ENCODE results near the gene CEP85L.

CEP85L gene

DNA sequence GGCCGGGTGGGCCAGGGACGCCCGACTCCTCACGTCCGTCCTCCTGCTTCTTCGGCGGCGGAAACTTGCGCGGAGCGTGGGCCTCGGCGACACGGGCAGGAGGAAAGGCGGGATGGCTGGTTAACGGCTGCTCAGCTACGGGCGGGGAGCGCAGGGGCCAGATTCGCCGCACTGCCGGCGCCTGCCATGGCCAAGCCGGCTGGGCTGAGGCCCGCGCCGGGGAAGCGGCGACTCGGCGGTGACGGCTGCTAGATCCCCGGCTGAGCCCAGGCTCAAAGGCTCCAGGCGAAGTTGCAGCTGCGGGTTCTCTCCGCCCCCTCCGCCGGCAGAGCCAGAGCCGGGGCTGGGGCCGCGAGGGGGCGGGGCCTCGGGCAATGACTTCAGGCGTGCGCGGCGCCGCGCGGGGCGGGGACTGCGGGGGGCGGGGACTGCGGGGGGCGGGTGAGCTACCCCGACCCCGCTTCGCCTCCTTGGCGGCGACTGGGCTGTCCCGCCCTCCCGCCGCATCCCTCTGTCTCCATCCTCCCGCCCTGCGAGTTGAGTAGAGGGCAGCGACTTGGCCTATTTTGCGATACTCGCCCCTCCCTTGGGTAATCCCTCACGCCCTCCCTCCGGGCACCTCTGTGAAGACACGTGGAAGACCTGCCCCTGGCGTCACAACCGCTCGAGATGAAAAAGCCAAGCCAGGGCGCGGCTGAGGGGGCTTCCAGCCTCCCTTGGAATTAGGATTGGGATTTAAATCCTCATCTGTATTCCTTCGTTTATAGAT lies at the start of gene CEP85L:
CEP85L (minus strand) TSS at position 310 of the 769 bp plus-strand sequence. CDS start 322 bp downstream, outside the sequence.
- peak; percentile 14 for DNase-seq

DNA sequence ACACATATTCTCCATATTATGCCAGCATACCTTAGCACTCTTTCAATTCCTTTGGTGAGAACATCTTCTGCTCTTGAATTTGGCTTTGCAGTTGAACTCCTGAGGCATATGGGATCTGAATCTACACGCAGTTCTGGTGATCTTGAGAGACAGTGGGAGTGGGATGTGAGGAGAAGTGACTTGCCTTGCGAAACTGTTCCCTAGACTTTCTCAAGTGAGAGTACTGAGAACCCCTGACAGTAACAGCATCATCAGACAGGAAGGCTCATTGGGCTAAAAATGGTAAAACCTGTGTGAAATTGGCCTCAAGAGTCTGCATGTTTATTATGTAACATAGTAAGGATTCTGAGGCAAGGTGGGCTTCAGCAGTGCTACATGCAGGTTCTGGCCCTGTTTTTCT lies 49.1 kb upstream of the CEP85L start:
- DNase-seq, result no peak

DNA sequence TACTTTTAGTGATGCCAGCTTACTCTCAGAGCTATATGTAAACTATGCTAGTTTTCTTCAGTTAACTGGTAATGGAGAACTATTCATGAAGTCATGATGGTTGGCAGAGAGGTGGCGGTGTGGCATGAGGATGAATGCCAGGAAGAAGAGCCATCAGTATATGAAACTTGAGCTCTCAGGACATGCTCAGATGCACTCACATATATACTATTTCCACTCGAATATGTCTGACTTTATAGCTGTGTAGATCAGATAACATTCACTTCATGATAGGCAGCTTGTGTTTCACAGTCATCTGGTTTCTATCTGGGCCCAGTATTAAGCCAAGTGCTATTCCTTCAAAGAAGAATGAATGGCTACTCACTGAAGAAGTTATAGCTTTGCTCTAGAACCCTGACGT lies 46.2 kb upstream of the CEP85L start:
- no peak for DNase-seq

DNA sequence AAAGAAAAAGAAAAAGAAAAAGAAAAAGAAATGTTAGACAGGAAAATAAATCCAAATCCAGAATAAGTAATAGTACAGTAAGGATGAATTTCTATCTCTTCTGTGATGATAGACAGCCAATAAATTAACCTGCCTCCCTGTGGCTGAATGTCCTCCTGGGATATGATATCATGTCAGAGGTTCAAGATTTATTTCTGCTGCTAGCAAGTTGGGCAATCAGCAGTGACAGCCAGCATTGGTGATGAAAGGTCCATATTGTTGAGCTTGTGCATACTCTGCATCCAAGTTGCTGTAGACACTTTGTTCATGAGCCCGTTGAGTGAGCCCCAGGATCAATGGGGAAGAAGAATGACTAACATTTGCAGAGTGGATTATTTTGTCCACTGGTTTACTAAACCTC lies 44.9 kb upstream of the CEP85L start:
- DNase-seq, result no peak

DNA sequence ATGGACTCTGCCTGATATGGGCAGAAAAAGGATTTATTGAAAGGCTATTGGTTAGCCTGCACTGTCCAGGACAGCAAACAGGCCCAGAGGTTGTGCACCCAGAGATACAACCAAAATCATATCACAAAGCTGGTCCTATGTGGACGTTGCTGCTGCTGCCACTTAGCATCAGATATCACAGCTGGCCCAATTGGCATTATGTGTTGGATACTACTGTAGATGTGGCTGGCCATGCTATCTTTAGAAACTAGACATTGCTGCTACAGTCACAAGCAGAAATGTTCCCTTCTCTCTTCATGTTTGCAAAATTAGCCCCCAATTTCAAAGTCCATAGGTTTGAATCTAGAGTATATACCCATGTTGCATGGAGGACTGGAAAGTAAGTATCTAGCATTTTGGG lies 42.2 kb upstream of the CEP85L start:
- no peak for DNase-seq

DNA sequence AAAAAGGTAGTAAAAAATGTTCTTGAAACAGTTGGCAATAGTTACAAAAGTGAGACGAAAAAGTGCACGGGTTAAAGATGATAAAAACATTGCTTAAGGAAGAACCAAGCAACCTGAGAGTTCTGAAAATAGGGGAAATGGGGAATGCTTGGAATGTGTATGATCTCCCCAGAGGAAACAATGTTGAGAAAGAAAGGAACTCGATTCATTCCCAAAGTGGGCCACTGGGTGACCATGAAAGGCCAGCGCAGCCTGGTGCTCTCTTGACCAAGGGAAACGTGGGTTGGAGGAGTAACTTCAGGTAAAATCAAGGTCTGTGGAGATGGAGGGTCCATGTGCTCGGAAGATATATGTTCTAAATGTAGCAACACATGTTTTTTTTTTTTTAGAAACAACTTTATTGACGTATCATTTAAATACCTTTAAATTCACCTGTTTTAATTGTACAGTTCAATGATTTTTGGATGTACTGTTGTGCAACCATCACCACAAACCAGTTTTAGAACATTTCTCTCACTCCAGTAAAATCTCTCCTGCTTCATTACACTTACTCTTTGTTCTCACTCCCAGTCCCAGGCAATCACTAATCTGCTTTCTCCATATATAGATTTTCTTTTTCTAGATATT lies 34.5 kb upstream of the CEP85L start:
- DNase-seq, result no peak

DNA sequence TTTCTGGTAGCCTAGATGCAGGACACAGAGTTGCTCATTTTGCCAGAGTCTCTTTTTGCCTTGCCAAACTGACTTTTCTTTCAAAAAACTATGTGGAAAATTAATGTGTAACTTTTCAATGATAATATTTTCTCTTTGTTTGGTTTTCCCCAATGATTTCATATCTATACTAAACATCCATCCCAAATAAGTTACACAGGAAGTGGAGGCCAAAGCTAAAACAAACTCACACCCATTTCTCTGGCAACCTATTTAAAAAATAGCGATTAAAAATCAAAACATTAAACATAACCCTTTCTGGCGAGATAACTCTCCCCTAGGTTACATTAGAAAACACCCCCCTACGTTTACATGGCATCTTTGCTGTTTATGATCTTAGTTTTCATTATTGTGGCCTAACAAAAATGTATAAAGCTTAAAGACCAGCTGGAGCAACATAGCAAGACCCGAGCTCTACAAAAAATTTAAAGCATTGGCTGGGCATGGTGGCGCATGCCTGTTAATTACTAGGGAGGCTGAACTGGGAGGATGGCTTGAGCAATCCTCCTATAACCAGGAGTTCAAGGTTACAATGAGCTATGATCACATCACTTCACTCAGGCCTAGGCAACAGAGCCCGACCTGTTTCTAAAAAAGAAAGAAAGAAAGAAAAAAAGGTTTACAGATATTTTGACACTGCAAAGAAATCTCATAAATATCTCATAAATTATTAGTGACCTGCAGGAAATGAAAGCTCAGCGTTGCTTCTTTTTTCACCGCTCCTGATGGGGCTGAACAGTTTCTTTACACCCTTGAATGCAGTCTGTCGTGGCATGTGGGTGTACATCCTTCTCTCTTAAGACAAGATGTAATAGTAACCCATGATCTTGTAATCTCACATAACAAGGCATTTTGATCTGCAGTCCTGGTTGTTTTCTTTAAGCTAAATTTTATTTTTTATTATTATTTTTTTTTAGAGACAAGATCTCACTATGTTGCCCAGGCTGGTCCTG lies 32.8 kb upstream of the CEP85L start:
- DNase-seq, result no peak

DNA sequence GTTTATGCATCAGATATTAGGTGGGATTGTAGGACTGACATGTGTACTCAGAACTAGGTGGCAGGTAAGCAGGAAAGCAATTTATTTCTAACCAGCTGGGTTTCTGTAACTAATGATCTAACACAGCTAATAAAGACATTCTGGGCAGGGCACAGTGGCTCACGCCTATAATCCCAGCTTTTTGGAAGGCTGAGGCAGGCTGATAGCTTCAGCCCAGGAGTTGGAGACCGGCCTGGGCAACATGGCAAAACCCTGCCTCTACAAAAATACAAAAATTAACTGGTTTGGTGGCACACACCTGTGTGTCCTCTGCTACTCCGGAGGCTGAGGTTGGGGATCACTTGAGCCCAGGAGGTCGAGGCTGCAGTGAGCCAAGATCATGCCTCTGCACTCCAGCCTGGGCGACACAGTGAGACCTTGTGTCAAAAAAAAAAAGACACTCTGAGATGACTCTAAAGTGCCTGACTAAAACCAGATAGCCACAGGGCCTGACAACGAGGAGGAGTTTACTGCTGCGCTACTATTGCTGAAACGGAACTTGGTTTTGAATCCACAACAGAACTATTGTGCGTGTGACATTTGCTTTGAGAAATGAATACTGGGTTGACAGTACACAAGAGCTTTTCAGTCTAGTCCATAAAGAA lies 29.2 kb upstream of the CEP85L start:
- DNase-seq, result no peak

DNA sequence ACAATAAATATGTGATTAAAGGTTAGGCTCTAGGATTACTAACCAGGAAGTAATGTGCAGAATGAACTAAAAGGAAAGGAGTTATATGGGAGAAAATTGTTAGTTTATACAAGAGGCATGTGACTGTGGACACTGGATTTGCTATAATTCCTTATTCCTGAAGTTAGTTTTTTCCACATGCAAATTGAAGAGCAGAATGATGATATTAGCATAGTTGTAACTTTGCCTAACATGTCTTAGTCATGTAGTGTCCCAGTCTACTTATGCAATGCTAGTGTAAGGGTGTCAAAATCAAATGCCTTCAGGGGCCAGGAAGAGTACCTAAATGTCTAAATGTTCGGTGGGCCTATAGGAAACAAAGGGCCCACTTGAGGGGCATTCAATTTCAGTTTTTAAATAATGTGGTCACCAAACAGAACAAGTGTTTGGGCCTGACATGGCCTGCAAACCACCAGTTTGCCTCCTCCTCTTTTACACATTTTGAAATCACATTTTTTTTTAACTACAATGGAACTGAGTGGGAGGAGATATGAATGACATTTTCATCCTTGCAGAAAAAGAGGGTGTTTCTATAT lies 28.0 kb upstream of the CEP85L start:
- no peak for DNase-seq

DNA sequence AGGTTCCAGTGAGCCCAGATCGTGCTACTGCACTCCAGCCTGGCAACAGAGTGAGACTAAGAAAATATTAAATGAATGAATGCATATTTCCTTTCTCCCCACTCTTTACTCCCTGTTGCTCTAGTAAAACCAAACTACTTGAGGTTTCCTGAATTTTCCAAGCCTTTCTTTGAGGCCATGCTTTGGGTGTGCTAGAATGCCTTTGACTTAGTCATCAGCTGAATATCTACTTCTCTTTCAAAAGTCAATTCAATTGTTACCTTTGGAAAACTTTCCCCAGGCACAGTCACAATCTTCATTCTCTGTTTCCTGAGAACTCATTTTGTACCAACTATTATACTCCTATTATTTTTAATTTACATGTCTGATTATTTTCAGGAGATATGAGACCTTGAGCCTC lies 27.5 kb upstream of the CEP85L start:
- no peak for DNase-seq

DNA sequence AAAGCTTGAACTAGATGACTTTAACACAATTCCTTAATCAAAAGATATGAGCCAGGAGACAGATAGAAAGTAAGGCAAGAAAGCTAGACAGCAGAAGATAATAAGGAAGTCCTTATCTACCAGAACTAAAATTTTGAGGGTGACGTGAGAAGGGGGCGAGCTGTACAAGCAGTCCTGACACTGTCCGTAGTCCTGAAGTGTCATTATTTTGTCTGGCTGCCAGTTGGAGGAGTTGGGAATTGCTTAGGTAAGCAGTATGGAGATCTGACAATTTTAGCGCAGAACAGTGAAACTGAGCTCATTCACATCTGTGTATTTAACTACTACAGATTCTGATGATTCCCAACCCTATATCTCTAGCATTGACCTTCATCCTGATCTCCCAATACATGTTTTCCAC lies 25.8 kb upstream of the CEP85L start:
- no peak for DNase-seq

DNA sequence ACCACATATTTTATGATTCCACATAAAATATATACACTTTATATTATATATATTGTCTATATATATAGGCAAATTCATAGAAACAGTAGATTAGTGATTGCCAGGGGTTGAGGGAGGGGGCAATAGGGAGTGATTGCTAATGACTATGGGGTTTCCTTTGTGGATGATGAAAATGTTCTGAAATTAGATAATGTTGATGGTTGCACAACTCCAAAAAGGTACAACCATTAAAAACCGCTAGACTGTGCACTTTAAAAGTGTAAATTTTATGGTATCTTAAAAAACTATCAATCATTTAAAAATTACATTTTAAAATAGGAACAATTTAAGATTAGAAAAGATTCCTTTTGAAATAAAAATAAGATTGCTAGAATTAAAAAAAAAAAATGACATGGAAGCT lies 23.8 kb upstream of the CEP85L start:
- DNase-seq, result no peak

DNA sequence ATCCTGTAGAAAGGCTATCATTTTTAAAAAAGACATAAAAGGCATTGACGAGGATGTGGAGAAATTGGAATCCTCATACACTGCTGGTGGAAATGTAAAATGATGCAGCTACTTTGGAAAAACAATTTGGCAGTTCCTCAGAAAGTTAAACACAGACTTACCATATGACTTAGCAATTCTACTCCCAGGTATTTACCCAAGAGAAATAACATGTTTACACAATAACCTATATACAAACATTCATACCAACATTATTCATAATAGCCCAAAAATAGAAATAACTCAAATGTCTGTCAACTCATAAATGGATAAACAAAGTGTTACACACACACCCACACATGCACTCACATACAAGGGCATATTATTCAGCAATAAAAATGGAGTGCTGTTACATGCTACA lies 23.4 kb upstream of the CEP85L start:
- DNase-seq, result no peak

DNA sequence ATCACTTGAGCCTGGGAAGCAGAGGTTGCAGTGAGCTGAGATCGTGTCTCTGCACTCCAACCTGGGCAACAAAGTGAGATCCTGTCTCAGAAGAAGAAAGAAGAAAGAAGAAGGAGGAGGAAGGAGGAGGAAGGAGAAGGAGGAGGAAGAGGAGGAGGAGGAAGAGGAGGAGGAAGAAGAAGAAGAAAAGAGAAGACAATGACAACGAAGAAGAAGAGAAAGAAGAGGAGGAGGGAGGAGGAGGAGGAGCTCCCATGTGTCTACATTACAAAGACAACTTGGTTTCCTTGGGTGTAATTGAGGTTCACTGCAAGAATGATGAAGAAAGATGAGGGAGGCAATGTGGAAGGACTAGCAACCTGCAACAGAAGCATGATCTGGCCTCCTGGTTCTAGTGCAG lies 21.3 kb upstream of the CEP85L start:
- no peak for DNase-seq

DNA sequence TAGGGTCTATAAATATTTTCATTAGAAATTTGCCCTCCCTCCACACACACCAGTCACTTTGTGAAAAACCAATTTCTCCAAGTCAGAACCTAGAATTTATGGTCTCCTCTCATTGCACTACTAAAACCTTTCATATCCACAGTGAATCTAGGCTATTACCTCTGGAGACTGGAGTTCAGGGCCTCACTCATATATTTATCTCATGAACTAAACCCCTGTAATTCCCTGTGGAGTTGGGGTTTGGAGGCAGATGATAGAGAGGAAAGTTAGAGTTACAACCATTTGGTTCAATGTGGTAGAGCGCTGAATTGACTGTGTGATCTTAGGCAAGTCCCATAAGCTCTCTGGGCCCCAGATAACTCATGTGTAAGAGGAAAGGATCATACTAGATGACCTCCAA lies 18.2 kb upstream of the CEP85L start:
- no peak for DNase-seq

DNA sequence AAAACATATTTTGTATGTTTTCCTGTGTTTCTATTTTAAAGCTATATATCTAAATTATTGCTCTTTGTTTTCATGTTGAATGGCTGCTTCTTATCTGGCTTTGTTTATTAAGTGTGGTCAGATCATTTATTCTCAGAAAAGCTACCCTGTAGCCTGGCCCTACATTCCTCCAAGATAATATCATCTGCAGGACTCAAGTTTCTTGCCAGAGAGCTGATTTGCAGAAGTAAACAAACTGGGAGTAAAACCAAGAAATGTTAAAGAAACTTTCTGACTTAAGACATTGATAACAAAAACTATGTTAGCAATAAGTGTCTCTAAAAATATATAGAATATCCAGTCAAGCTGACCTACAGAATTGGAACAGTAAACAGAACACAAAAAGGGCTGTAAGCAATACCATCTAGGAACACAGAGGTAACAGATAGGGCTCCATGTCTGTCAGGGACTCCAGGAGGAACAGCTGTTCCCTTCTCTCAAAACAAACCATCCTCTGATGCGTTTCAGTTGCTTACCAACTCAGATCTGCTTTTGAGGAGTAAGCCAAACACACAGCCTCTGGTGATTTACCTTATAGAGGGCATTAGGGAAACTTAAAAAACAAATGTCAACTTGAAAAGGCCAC lies 17.5 kb upstream of the CEP85L start:
- DNase-seq, result no peak

DNA sequence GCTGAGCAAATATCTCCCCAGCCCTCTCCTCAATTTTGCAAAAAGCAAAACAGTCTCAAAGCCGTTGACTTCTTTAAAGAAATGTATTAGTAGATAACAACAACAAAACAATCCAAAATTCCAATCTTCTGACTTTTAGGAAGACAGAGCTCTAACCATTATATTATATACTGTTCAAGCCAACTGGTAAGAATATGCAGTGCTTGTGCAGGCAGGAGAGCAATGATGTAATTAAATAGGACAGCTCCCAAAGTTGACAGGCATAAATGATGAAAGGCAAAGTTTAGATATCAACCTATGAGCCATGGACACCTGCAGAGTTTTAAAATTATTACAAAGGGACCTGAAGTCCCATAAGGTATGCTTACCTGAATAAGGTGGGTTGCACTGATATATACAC lies 16.6 kb upstream of the CEP85L start:
- DNase-seq, result no peak

DNA sequence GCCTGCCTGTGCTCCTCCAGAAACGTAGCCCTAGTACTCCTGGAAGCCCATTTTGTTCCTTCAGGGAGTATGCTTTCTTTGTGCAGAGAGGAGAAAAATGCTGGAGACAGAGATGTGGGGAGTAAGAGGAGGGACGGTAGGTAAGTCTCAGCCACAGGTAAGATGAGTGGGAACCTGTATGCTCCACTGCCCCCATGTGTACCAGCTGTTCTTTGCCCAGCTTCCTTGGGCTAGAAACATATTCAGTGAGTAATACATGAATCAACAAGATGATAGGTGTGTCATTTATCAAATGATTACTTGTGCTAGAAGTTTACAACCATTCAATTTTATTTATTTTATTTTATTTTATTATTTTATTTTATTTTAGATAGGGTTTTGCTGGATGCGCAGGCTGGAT lies 13.6 kb upstream of the CEP85L start:
- DNase-seq, result no peak

DNA sequence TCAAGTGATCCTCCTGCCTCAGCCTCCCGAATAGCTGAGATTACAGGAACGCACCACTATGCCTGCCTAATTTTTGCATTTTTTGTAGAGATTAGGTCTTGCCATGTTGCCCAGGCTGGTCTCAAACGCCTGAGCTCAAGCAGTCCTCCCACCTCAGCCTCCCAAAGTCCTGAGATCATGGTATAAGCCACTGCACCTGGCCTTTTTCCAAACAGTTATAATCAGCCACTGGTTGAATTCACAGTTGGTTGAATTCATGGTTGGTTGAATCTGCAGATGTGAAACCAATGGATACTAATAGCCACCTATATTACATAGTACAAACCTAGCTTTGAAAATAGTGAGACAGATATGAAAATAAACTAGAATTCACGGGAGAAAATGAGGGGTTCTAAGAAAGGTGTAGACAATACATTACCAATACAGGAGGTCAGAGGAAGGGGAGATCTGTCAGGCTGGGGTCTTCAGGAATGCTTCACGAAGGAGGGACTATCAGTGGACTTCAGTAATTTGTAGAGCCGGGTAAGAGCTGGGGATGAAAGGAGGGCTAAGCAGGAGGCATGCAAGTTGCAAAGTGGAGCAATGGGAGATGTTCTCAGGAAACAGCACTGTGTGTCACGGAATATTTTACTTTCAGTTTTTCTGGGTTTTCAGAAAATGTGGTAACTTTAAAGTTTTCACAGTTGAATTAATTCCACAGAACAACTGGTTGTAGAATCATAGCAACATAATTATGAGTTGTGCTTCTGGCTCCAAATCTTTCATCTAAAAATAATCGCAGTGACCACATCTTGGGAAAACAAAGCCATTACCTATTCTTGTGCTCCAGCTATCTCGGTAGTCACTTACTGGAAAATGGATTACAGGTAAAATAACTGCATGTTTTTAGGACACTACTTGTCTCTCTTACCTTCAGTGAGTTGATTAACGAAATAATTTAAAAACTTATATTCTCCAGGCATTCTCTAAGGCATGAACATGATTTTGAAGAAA lies 12.9 kb upstream of the CEP85L start:
- DNase-seq, result no peak

DNA sequence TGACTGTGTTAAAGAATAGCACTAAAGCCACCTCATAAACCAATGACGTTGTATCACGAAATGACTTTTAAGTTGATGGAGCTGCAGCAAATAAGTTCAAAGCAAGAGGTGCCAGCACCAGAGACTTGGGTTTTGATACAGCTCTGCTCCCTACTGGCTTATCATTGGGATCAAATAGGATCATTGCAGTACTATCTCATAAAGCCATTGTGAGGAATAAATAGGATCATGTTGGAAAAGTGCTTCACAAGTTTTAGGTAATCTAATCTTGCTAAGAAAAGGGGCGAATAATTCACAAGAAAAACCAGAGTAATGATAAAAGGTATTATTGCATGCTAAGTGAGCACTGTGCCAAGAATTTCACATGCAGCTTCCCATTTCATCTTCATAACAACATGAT lies 10.4 kb upstream of the CEP85L start:
- no peak for DNase-seq

DNA sequence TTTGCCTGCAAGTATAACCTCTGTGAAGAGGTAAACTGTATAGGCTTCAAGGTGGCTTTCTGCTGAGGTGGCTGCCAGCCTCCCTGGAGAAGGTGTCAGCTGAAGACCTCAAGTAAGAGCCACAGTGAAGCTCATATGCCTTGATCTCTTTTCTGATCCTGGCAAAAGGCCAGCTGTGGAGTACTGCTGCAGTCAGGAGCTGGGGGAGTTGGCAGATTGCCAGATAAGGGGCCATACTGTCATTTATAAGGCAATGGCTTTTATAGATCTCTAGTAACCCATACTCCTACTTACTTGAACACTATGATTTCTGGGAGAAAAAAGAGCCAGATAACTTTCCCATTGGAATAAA lies 8.8 kb upstream of the CEP85L start:
- no peak for DNase-seq

All from NCI-H2081 treated with DMSO at 0.1 percent for 48 hours (cell line).